Measurements from ENCODE around the gene EXTL1.

DNA sequence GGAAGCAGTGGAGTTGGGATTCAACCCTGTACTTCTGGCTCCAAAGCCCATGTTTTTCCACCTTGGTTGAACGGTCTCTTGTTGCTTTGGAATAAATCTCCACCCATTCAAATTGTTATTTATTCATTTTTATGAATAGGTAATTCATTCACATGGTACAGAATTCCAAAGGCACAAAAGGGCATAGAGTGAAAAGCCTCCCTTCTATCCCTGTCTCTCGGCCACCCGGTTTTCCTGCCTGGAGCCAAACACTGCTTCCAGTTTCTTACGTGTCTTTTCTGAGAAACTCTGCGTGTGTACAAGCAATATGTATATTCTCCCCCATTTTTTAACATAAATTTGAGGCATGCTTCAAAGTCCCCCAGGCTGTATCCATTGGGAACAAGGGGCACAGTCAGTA, 3.9 kb downstream of the EXTL1 start:
- TF ChIP-seq POLR2AphosphoS5 (IDR thresholded peaks at IDR 0.05) (no peak), POLR2A (IDR thresholded peaks at IDR 0.05) (no peak)
- TF ChIP-seq, protein P1, sequence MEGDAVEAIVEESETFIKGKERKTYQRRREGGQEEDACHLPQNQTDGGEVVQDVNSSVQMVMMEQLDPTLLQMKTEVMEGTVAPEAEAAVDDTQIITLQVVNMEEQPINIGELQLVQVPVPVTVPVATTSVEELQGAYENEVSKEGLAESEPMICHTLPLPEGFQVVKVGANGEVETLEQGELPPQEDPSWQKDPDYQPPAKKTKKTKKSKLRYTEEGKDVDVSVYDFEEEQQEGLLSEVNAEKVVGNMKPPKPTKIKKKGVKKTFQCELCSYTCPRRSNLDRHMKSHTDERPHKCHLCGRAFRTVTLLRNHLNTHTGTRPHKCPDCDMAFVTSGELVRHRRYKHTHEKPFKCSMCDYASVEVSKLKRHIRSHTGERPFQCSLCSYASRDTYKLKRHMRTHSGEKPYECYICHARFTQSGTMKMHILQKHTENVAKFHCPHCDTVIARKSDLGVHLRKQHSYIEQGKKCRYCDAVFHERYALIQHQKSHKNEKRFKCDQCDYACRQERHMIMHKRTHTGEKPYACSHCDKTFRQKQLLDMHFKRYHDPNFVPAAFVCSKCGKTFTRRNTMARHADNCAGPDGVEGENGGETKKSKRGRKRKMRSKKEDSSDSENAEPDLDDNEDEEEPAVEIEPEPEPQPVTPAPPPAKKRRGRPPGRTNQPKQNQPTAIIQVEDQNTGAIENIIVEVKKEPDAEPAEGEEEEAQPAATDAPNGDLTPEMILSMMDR (IDR thresholded peaks at IDR 0.05) = no peak
